IMR-90 (cell line): ENCODE data around the gene DMD. TPM values are rescaled to one million over a fixed set of nuclear protein-coding genes. Genes with fewer than 3 reads are reported as not detected.

ENCODE experiments used
- ATAC-seq: fragments of 200-7000 bp; cut with Tn5 transposase; 2 replicates; pipeline ENCODE4 v1.9.1; 2020; ENCODE audit warnings: low read depth, mild to moderate bottlenecking, moderate library complexity
- BruUV-seq: library from RNA; stranded (reverse); fragments of 400-500 nt; replicated peaks from 2 replicates; lab custom pipeline; 2021; lab: Mats Ljungman, UMichigan
- CTCF ChIA-PET: fragments of 300-600 bp; formaldehyde crosslinking; extraction: SDS; loops from one replicate; lab custom pipeline; 2021; ENCODE audit warnings: antibody characterized with exemption; lab: Yijun Ruan, JAX
- POLR2A ChIA-PET: fragments of 300-600 bp; sonication (Branson Sonifier 250); formaldehyde crosslinking; loops from one replicate; lab custom pipeline; 2022; ENCODE audit warnings: antibody characterized with exemption; ENCODE audit not compliant: unreplicated experiment; lab: Charles Lee
- DNase-seq: peaks from one replicate; pipeline ENCODE4 v3.0.0; 2013
- H2AFZ ChIP-seq: replicated peaks from 2 replicates; pipeline ENCODE3; 2013; ENCODE audit warnings: low read length, mild to moderate bottlenecking; ENCODE audit not compliant: poor library complexity
- H2AK5ac ChIP-seq: 2 replicates; pipeline ENCODE4 v1.6.1; 2013; ENCODE audit warnings: low read depth, low read length, inconsistent platforms
- H2AK9ac ChIP-seq: replicated peaks from 2 replicates; pipeline ENCODE3; 2013; ENCODE audit warnings: mild to moderate bottlenecking, low read depth, low read length, moderate library complexity; ENCODE audit not compliant: poor library complexity
- H2BK120ac ChIP-seq: 2 replicates; pipeline ENCODE4 v1.6.1; 2013; ENCODE audit warnings: low read depth, low read length, inconsistent platforms
- H2BK15ac ChIP-seq: 3 replicates; pipeline ENCODE4 v1.6.1; 2013; ENCODE audit warnings: low read depth, low read length, inconsistent platforms
- H2BK20ac ChIP-seq: 2 replicates; pipeline ENCODE4 v1.6.1; 2013; ENCODE audit warnings: low read depth, mild to moderate bottlenecking, inconsistent platforms, low read length, moderate library complexity
- H2BK5ac ChIP-seq: 2 replicates; pipeline ENCODE4 v1.6.1; 2013; ENCODE audit warnings: mild to moderate bottlenecking, low read depth, low read length, inconsistent platforms; ENCODE audit not compliant: poor library complexity, severe bottlenecking
- H3K14ac ChIP-seq: replicated peaks from 2 replicates; pipeline ENCODE4 v1.6.1; 2013; ENCODE audit warnings: low read depth, low read length, inconsistent platforms
- H3K18ac ChIP-seq: 2 replicates; pipeline ENCODE4 v1.6.1; 2013; ENCODE audit warnings: low read depth, low read length, control low read depth
- H3K23ac ChIP-seq: 2 replicates; pipeline ENCODE4 v1.6.1; 2013; ENCODE audit warnings: low read depth, low read length, inconsistent platforms
- H3K27ac ChIP-seq: 2 replicates; pipeline ENCODE4 v1.5.1; 2013; ENCODE audit warnings: mild to moderate bottlenecking, control low read depth, low read length; ENCODE audit not compliant: insufficient read depth
- H3K27me3 ChIP-seq: 2 replicates; pipeline ENCODE4 v1.6.1; 2013; ENCODE audit warnings: low read length; ENCODE audit not compliant: control insufficient read depth, insufficient read depth
- H3K36me3 ChIP-seq: 2 replicates; pipeline ENCODE4 v1.6.1; 2013; ENCODE audit warnings: low read length, mixed read lengths; ENCODE audit not compliant: control insufficient read depth, insufficient read depth
- H3K4ac ChIP-seq: 2 replicates; pipeline ENCODE4 v1.6.1; 2013; ENCODE audit warnings: low read depth, low read length, inconsistent platforms
- H3K4me1 ChIP-seq: 2 replicates; pipeline ENCODE4 v1.6.1; 2013; ENCODE audit warnings: low read length, mixed read lengths; ENCODE audit not compliant: control insufficient read depth, insufficient read depth
- H3K4me2 ChIP-seq: 2 replicates; pipeline ENCODE4 v1.6.1; 2013; ENCODE audit warnings: low read depth, mild to moderate bottlenecking, control low read depth, low read length, moderate library complexity
- H3K4me3 ChIP-seq: 2 replicates; pipeline ENCODE4 v1.5.1; 2013; ENCODE audit warnings: low read depth, mild to moderate bottlenecking, control low read depth, low read length, moderate library complexity; ENCODE audit not compliant: insufficient read depth
- H3K56ac ChIP-seq: 2 replicates; pipeline ENCODE4 v1.6.1; 2013; ENCODE audit warnings: low read length, inconsistent platforms; ENCODE audit not compliant: insufficient read depth; ENCODE audit errors: extremely low read depth
- H3K79me1 ChIP-seq, 2 experiments: 2 replicates each; pipeline ENCODE4 v1.6.1; 2013; ENCODE audit warnings: low read length in 2 of 2, inconsistent platforms in 1 of 2, low read depth in 1 of 2
- H3K9ac ChIP-seq: 2 replicates; pipeline ENCODE4 v1.6.1; 2013; ENCODE audit warnings: low read depth, low read length, control low read depth
- H3K9me1 ChIP-seq: 2 replicates; pipeline ENCODE4 v1.6.1; 2013; ENCODE audit warnings: low read length, inconsistent platforms; ENCODE audit not compliant: insufficient read depth
- H3K9me3 ChIP-seq: 2 replicates; pipeline ENCODE4 v1.6.1; 2013; ENCODE audit warnings: low read length; ENCODE audit not compliant: control insufficient read depth, insufficient read depth
- H4K20me1 ChIP-seq: 2 replicates; pipeline ENCODE4 v1.6.1; 2013; ENCODE audit warnings: low read length, inconsistent platforms; ENCODE audit not compliant: insufficient read depth
- H4K5ac ChIP-seq: 2 replicates; pipeline ENCODE4 v1.6.1; 2013; ENCODE audit warnings: mild to moderate bottlenecking, low read depth, low read length, control low read depth
- H4K8ac ChIP-seq, 2 experiments: 2 replicates each; pipeline ENCODE4 v1.6.1; 2013; ENCODE audit warnings: low read depth in 2 of 2, low read length in 2 of 2, control low read depth in 1 of 2, inconsistent platforms in 1 of 2
- H4K91ac ChIP-seq: 2 replicates; pipeline ENCODE4 v1.6.1; 2013; ENCODE audit warnings: low read depth, low read length, inconsistent platforms; ENCODE audit not compliant: insufficient read depth
- CHD1 ChIP-seq: IDR thresholded peaks from 2 replicates; pipeline ENCODE4 v1.6.1; 2012; ENCODE audit warnings: low read depth, low read length, improper control_type of control experiment
- MAFK ChIP-seq: IDR thresholded peaks from 2 replicates; pipeline ENCODE4 v1.6.1; 2012; ENCODE audit warnings: low read depth, low read length, improper control_type of control experiment
- RCOR1 ChIP-seq: IDR thresholded peaks from 2 replicates; pipeline ENCODE4 v1.6.1; 2012; ENCODE audit warnings: mild to moderate bottlenecking, low read length, improper control_type of control experiment; ENCODE audit not compliant: insufficient replicate concordance
- WGBS, 2 experiments: methylation state at CpG; one replicate each; pipeline versions ENCODE4 v1.1.5 to v1.1.7; 2013; ENCODE audit warnings: missing lambda C conversion rate in 2 of 2; ENCODE audit not compliant: insufficient read length in 1 of 2; ENCODE audit errors: extremely low coverage in 2 of 2; 5-methylcytosine and 5-hydroxymethylcytosine counted together
- dilution Hi-C: fragments of 300-500 bp; cut with HindIII; formaldehyde crosslinking; loops from one replicate; pipeline ENCODE4 v1.14.3; 2018; ENCODE audit warnings: low sequenced_read_pairs; ENCODE audit not compliant: unreplicated experiment
- in situ Hi-C: fragments of 300-500 bp; cut with MboI; formaldehyde crosslinking; loops from 3 replicates; pipeline ENCODE4 v1.14.3; 2019; ENCODE audit warnings: low sequenced_read_pairs, inconsistent platforms, mixed read lengths
- intact Hi-C: fragments of 100-400 bp; cut with micrococcal nuclease; formaldehyde crosslinking; loops from 2 replicates; pipeline ENCODE4 v1.10.0; 2022
- polyA plus RNA-seq, 3 experiments: library from polyadenylated mRNA; depleted of rRNA; stranded (reverse); fragments of >200 nt; gene quantifications; 2 replicates each; pipeline ENCODE4 v1.2.3, GENCODE V29; 2012; ENCODE audit warnings: low replicate concordance in 1 of 3
- total RNA-seq: library from RNA; depleted of rRNA; stranded (reverse); fragments of >200 nt; gene quantifications from 2 replicates; pipeline ENCODE4 v1.2.3, GENCODE V29; 2012

The DMD gene
- total and polyA plus RNA-seq, 2 of the 4 experiments (the other 2 are of a cell fraction): 6.6 to 11.8 TPM

DNA sequence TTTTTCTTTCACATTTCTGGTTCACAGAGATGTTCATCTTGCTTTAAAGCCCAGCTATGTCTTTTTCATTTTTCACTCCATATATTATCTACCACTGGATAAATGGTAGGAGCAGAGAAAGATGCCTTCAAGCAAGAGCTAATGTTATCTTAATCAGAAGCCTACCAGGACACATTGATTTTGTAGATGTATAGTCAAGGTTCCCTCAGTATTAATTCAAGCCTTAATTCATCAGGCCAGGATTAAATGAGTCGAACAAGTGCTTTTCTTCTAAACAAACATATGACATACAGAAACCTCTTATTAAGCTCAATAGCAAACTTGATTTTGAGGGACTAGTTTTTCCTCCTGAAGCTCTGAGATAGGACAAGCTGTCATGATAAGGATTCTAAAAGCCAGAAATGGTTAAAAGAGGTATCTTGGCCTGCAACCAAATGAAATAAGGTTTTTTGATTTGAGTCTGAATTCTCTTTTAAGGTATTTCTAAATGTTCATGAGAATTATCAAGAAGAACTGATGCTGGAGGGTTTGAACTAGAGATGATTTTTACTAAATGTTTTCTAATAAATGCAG is 2057.8 kb downstream of the DMD start:
- no TSS peak for BruUV-seq
- no peak for ATAC-seq

More for the DNA sequence above, 2057.8 kb downstream of the DMD start:
- POLR2A ChIA-PET: no interaction called here
- Histone ChIP-seq H3K79me1 (no peaks in the 10 kb centered on the region), H2AFZ (no peak overlapping the region), H3K9ac (no peak overlapping the region), H3K9me3 (no peaks in the 10 kb centered on the region), H2AK9ac (no peak overlapping the region), H2BK120ac (no peak overlapping the region), H4K5ac (no peak overlapping the region), H3K4me1 (no peaks in the 10 kb centered on the region), H2AK5ac (no peak overlapping the region), H3K4me2 (no peak overlapping the region), H2BK15ac (no peak overlapping the region), H2BK20ac (no peak overlapping the region), H4K20me1 (no peaks in the 10 kb centered on the region), H3K4ac (no peak overlapping the region), H3K14ac (no peak overlapping the region), H3K27me3 (no peaks in the 10 kb centered on the region), H3K27ac (no peak overlapping the region), H3K9me1 (no peaks in the 10 kb centered on the region), H3K18ac (no peak overlapping the region), H2BK5ac (no peak overlapping the region), H3K4me3 (no peak overlapping the region), H3K23ac (no peak overlapping the region), H3K56ac (no peak overlapping the region), H4K91ac (no peak overlapping the region), H3K36me3 (no peaks in the 10 kb centered on the region), H4K8ac (no peak overlapping the region)
- WGBS, 2 experiments: no CpG with 5 or more reads among the region's 1 CpG
- TF ChIP-seq MAFK: no peak
- TF ChIP-seq RCOR1: no peak
- TF ChIP-seq CHD1: no peak
- in situ Hi-C loops: no loop called here
- dilution Hi-C loops: no loop called here
- intact Hi-C loops: no loop called here
- no peak for DNase-seq
- CTCF ChIA-PET: no interaction called here
